ENCODE results near the gene PAWR.
"Not testable (repeated sequence)": the region's sequence is repeated elsewhere in the genome, so short reads cannot be mapped to it uniquely, and the experiment has no call there.

The PAWR gene

GRCh38 chr12:79688376-79689060, 2.2 kb downstream of the PAWR start:
- TF ChIP-seq CTCF (IDR thresholded peaks at IDR 0.05; ENCODE audit: control extremely low read depth, extremely low read depth, low read depth, missing control alignments), result no peak
- peak; percentile 28 for DNase-seq (ENCODE audit: extremely low spot score)
- ChIA-PET POLR2A (interaction anchor here (0.6 kb wide), 1 partner anchor 1090 kb away, joined by 4 read pairs; no protein-coding TSS in a partner anchor), CTCF (interaction anchor here (1.2 to 3.5 kb wide), 8 partner anchors 8 to 243 kb away, joined by 3 to 13 read pairs (median 5); no protein-coding TSS in a partner anchor)

- ChIA-PET CTCF (interaction anchor here (1.6 to 3.5 kb wide), 3 partner anchors 16 to 68 kb away, joined by 5 to 8 read pairs (median 5); no protein-coding TSS in a partner anchor), POLR2A (interaction anchor here (0.6 kb wide), 1 partner anchor 1091 kb away, joined by 4 read pairs; no protein-coding TSS in a partner anchor)
- no peak for DNase-seq (ENCODE audit: extremely low spot score)
- TF ChIP-seq CTCF (IDR thresholded peaks at IDR 0.05; ENCODE audit: control extremely low read depth, extremely low read depth, low read depth, missing control alignments), result no peak
Measured at GRCh38 chr12:79687711-79688260, 3.0 kb downstream of the PAWR start.

- DNase-seq (ENCODE audit: extremely low spot score), result no peak
- ChIA-PET CTCF (interaction anchor here (1.1 kb wide), 1 partner anchor 45 kb away, joined by 4 read pairs; no protein-coding TSS in a partner anchor), POLR2A (no interaction called here)
- no peak for TF ChIP-seq CTCF (IDR thresholded peaks at IDR 0.05; ENCODE audit: control extremely low read depth, extremely low read depth, low read depth, missing control alignments)
Measured at GRCh38 chr12:79686171-79686570, 4.6 kb downstream of the PAWR start.

GRCh38 chr12:79685068-79685467, 5.7 kb downstream of the PAWR start:
- ChIA-PET POLR2A (no interaction called here), CTCF (no interaction called here)
- no peak for DNase-seq (ENCODE audit: extremely low spot score)
- TF ChIP-seq CTCF (IDR thresholded peaks at IDR 0.05; ENCODE audit: control extremely low read depth, extremely low read depth, low read depth, missing control alignments), result no peak

- CTCF ChIA-PET, result interaction anchor here (1.0 kb wide), 1 partner anchor 19 kb away, joined by 3 read pairs; no protein-coding TSS in a partner anchor
- POLR2A ChIA-PET, result not testable (repeated sequence)
Measured at GRCh38 chr12:79684338-79684737, 6.4 kb downstream of the PAWR start.

GRCh38 chr12:79682593-79682992, 8.2 kb downstream of the PAWR start:
- no peak for DNase-seq (ENCODE audit: extremely low spot score)
- ChIA-PET CTCF (no interaction called here), POLR2A (no interaction called here)
- no peak for TF ChIP-seq CTCF (IDR thresholded peaks at IDR 0.05; ENCODE audit: control extremely low read depth, extremely low read depth, low read depth, missing control alignments)

More at GRCh38 chr12:79684338-79684737, 6.4 kb downstream of the PAWR start:
- DNase-seq (ENCODE audit: extremely low spot score), result not testable (repeated sequence)

GRCh38 chr12:79681008-79681590, 9.7 kb downstream of the PAWR start:
- CTCF ChIA-PET, result interaction anchor here (2.5 kb wide), 1 partner anchor 8 kb away, joined by 13 read pairs; the partner anchor contains the start of gene PAWR
- DNase-seq (ENCODE audit: extremely low spot score), result no peak
- POLR2A ChIA-PET, result no interaction called here
- no peak for TF ChIP-seq CTCF (IDR thresholded peaks at IDR 0.05; ENCODE audit: control extremely low read depth, extremely low read depth, low read depth, missing control alignments)

Data from GM10248 (cell line).